ENCODE measurements around the gene TAL1.

The TAL1 gene

DNA sequence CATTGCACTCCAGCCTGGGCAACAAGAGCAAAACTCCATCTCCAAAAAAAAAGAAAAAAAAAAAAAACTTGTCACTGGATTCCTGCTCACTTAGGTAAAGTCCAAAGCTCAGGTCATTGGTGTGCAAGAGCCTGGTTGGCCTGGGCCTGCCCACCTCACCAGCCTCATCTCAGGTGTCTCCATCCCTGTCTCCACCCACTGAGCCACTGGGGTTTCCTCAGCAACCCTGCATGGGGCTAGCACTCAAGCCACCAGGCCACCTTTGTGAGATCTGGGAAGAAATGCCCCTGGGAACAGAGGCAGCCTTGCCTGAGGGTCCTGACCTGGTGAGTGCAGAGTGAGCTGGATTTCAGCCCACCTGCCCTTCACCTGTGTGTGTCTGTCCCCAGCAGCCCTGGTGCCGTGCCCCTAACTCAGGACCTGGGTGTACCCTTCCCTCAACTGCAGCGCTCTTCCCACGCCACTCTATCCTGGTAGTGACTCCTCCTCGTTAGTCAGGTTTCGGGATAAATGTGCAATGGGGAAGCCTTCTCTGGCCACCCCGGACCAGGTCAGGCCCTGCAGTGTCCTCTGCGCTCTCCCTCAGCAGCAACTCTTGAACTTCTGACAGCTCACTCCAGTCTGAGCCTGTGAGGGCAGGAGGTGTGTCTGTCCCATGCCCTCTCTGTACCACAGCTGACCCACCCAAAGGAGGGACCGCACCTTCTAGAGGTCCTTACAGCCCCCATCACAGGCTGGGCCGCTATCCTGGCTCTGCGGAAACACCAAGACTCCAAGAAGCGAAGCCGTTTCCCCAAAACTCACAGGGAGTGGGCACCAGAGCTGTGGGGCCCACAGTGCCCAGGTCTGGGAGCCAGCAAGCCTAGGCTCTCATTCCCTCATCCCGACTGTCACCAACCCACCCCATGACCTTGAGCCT lies 45.5 kb downstream of the TAL1 start:
- no peak for DNase-seq

DNA sequence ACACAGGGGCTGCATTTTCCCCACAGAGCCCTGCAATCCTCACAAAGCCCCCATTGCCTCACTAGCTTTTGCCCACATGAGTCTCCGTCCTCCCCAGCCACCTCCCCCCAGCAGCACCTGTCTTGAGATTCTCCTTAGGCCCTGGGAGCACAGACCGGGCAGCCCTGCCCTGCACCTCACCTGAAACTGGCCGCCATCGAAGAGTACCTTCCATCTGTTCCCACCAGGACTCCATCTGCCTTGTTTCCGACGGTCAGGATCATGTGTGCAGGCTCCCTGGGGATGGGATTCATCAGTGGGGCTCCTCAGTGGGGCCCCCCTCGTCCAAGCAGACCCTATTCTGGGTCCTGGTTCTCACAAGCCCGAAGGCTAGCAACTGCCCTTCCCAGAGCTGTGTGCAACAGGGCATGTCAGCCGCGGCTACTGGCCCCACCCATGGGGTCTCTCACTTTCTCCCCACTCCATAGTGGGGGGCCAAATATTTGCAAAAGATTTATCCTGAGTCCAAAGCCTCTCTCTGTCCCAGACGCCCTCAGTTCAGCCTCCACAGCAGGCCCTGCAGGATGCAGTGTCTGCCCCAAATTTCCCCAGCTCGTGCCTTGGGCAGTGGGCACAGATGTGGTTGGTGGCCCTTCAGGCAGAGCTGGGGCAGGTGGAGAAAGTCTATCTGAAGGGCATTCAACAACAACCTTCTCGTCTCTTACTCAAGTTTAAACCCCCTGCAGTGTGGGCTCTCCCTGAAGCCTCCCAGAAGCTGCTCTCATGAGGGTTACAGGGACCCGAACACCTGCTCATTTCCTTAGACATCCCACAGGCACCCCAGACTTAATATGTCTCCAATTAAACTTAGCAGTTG lies 47.0 kb downstream of the TAL1 start:
- DNase-seq = no peak

DNA sequence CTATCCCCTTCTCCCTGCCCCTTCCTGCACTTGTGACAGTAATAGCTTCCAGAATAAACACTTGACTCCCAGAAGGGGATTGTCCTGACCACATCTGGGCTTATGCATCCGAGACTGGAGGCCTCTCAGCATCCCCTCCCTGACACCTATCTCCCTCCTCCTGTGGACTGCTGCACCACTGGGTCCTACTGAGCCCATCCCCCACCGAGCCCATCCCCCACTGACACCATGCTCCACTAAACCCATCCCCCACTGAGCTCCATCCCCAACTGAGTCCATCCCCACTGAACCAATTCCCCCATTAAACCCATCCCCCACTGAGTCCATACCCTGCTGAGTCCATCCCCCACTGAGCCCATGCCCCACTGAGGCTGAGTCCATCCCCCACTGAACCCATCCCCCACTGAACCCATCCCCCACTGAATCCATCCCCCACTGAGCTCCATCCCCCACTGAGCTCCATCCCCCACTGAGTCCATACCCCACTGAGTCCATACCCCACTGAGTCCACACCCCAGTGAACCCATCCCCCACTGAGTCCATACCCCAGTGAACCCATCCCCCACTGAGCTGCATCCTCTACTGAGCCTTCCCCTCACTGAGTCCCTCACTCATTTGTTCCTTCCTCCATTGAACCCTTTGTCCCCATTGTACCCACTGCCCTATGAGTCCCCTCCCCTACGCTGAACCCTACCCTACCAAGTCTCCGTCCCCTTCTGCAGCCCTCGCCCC lies 47.8 kb downstream of the TAL1 start:
- no peak for DNase-seq

DNA sequence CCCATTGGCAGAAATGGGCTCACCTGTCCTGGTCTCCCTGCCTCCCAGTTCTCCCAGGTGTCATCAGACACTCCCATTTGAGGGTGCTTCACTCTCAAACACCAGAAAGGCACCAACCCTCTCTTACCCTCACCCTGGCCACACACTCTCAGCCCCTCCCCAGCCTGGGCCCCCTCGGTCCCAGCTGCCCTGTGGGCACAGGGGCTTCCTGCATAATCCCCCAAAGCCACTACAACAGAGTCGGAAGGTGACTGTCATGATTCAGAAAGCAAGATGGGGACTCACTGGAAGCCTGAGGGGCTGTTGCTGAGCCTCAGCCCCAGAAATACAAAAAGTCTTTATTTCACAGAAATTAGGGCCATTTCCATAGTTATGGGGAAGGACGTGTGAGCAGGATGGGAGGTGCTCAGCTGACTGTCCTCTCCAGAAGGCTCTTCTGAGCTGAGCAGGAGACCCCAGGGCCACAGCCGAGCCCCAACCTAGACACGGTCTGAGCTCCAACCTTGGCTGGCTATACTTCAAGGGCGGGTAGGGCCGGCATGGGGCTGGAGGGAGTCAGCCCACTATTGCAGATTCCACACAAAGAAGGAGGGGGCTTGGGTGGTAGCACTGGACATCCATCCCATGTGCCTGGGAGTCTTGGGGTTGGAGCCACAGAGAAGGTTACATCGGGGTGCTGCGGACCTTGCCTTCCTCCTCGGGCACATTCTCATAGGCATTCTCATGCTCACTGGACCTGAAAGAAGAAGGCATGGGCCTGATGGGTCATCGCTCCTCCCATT lies 48.5 kb downstream of the TAL1 start:
- DNase-seq = no peak

DNA sequence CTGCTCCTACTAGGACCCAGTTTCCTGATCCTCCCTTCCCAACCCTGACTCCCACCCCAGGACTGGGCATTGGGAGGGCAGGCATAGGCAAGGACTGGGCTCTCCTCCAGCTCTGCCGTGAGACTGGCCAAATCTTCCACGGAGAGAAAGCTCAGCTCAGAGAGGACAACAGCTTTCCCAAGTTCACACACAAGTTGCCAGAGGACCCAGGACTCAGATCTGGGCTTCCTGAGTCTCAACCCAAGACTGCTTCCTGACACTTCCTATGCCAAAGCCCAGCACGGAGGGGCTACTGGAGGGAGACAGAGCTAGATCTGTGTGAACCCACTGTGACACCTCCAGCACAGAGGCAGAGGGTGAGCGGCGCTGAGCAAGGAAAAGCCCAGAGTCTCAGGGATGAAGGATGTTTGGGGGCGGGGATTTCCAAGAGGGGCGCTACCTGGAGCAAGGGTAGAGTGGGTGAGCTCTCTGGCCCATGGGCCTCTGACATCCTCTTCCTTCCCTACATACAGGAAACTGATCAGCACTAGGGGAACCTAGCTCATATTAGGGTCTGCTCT lies 49.3 kb downstream of the TAL1 start:
- DNase-seq = no peak

DNA sequence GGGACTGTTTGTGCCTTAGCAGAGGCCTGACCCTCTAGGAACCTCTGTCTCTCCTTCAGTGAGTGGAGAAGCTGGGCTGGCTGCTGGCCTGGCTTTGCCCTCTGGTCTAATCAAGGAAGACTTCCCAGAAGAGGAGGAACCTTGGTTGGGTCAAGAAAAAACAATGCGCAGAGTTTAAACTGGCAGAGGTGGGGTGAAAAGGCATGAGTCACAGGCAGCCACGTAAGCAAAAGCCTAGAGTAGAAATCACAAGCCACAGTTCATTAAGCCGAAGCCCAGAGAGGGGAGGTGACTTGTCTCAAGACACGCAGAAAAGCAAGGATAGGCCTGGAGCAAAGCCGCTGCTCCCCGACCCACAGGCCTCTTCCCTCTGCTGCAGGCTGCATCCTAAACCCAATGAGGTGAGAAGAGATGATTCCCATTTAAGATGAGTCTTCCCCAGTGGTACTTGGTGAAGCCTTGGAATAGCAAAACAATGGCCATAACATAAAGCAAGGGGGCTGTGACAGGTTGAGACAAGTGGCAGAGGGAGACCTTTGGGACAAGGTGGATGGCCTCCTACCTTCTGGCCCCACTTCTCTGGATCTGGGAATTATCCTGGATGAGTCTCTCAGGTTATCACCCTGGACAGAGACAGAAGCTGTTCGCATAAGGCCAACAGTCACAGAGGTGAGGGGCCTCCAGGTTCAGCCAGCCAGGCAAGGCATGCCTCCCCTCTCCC lies 49.9 kb downstream of the TAL1 start:
- no peak for DNase-seq

DNA sequence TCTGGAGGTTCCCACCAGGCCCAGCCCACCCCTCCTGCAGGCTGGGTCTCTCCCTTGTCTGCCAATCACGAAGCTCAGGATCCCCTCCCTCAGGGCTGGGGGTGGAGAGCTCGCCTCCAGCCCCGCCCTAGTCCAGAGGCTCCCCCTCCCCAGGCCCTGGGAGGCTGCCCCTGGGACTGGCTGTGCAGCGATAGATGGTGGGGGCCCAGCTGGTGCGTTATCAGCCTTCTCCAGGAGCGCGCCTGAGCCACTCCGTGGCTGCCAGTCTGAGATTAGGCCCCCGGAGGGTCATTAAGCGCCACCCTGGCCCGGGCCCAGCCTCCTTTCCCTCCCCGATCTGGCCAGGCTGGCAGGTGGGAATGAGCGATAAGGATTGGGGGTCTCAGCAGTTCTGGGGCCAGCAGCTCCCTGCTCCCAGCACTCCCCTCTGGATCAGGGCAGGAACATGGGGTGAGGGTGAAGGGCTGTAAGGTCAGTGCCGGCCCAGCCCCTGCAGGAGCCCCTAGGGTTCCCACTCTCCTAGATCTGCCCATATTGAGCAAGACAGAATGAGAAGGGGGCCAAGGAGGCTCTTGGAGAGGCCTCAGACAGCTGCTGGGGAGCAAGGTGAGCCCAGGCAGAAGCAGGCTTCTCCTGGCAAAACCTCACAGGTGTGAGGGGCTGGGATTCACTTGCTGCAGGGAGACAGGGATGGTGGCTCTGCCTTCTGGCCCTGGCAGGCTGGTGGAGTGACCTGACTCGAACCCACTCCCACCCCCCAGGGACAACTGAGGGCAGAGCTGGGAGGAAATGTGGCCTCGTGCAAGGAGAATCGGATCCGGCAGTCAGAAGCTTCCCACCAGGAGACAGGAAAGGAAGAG lies 50.7 kb downstream of the TAL1 start:
- no peak for DNase-seq

DNA sequence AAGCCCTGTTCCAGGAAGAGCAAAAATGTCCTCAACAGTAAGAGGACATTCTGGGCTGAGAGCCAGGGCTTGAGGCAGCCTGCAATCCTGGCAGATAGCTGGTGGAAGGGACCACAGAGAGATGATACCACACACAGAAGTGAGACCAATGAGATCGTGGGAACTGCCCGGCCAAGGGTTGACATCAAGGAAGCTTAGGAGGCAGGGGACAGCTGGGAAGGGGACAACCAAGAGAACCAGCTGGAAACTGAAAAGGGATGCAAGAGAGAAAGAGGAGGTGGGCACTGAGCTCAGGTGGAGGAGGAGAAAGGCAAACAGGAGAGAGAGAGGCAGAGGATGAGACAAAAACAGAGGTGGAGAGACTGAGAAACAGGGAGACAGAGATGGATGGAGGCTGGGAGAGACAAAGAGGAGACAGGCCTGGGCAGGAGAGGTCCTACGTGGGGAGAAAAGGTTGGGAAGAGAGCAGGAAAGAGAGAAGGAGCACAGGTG lies 51.4 kb downstream of the TAL1 start:
- no peak for DNase-seq

DNA sequence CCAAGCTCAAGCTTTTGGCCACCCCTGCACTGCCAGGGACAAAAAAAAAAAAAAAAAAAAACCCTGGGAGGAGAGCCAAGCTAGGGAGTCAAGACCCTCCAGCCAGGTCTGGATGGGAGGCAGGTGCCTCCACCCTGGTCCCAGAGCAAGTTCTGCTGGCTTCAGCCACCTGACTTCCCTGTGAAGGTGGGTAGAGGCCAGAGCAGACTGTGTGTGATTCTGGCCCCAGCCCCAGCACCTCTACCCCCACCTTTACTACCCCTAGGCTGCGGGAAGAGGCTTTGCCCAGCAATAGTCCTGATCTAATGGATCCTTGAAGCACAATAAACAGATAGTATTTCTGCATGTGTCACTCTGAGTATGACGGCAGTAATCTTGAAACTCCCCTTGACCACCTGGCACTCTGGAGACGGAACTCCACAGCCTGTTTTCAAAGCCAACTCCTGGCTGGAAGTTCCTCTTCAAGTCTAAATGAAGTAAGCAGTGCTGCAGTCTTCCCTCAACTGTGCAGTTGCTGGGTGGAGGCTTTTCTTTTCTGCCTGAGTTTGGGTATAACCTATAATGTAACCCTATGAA lies 51.9 kb downstream of the TAL1 start:
- DNase-seq = no peak

DNA sequence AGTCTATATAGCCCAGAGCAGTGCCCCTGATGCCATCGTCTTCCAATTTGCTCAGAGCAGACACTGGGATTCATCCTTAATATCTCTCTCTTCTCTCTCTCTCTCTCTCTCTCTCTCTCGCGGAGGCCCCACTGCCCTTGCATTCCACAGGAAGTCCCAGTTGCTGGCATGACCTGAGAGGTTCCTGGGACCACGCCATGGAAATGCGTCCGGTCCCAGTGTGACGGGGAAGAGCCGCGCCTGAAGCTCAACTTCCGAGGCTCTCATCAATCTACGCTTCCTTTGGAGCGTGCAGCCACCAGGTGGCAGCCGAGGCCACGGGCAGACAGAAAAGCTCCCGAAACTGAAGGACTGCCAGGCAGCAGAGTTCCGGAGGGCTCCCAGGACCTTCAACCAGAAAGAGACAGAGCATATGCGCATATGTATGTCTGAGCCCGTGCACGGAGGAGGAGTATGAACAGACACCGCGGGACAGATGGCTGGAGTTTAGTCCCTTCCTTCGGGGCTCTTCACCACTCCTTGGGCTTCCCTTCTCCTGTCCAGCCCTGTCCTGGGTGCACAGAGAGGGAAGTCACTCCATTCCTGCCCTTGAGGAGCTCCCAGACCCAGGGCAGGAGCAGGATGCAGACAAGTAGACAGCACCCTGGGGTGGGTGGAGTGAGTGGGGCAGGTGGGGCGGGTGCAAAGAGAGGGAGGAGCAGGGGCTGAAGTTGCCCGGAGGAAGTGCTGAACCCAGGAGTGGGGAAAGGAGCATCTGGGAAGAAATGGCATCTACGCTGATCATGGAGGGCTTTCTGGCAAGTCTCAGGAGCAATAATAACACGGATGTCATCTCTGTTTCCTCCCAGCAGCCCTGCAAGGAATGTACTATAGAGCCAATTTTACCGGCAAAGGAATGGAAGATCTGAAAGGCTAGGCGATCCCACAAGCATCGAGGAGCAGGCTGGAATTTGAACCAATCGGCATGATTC lies 52.7 kb downstream of the TAL1 start:
- DNase-seq = peak; percentile 72

DNA sequence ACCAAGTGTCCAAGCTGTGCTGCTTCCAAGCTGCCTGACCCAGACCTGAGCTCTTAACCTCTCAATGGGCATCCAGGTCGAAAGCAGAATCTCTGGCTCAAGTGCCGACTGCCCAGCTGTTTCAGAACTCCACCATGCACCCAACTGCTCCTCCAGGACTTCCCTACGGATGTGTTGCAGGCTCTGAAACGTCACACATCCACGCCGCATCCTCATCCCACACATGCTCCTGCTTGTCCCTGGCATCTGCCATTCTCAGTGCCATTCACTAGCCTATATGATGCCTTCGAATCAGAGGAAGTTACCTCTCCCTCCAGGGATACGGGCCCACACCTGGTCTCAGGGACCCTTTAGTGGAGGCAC lies 53.4 kb downstream of the TAL1 start:
- no peak for DNase-seq

DNA sequence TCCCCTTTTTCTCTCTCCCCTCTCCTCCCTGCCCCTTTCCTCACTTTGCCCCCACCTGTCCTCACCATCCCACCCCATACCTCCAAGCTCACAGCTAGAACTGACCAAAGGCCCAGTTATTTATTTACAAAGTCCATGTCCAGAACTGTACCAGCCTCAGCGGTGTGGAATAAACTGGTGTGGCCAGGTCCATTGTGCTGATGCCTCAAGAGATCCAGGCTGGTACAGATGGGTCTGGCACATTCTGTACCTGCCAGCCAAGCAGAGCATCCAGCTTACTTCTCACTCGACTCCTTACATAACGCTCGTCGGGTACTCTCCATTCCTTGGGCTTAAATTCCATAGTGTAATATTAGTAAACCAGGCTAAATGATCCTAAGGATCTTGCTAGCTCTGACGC lies 54.0 kb downstream of the TAL1 start:
- no peak for DNase-seq

DNA sequence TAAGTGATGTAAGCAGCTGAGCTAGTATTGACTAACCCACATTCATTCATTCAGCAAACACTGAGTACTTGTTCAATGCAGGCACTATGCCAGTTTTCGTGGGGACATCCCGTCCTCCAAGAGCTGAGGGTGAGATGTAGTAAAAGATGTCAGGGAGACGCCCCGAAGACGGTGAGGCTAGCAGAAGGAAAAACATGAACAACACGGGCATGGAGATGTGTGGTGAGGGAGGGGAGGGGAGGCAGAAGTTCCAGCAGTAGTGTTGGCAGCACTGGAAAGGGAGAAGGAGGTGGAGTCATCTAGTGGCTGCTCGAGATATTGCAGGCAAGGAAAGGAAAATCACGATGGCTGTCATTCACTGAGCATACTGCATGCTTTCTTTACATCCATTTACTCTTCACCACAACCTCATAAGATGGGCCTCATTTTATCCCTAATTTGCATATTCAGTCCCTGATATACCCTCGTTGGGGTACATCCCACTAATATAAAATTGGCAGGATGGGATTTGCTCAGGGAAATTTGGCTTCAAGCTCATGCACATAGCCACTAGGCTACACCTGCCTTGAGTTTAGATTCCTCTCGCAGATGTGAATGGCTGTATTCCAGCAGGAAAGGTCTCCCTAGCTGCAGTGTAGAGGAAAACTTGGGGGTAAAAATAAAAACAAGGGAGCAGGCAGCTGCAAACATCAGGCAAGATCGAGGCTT lies 56.6 kb downstream of the TAL1 start:
- peak; percentile 35 for DNase-seq

DNA sequence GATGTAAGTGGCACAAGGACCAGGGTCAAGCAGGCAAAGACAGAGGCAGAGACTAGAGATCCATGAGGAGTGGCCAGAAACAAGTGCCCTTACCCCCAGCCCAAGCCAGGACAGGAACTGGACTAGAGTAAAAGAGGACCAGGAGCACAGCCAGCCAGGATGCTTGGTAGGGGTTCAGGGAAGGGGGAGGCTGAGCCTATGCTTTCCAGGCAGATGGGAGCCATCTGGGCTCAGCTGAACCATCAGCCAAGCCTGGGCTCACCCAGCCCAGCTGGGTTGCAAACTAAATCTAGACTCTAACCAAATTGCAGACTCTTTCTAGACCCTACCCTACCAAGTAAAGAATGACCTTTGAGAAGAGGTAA lies 57.4 kb downstream of the TAL1 start:
- no peak for DNase-seq

DNA sequence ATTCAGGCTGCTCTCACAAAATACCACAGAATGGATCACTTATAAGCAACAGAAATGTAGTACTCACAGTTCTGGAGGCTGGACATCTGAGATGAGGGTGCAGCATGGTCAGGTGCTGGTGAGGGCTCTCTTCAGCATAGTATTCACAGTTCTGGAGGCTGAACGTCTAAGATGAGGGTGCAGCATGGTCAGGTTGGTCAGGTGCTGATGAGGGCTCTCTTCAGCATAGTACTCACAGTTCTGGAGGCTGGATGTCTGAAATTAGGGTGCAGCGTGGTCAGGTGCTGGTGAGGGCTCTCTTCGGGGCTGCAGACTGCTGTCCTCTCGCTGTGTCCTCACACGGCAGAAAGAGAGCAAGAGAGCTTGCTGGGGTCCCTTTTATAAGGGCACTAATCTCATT lies 59.2 kb downstream of the TAL1 start:
- DNase-seq = no peak

Data from NCI-H69 (cell line).